GM12878 (cell line): Measurements from ENCODE around the gene HSD17B1.

ENCODE experiments used
- CTCF ChIP-seq, 3 experiments: IDR thresholded peaks in 2 of 3; conservative IDR thresholded peaks in 1 of 3; 2 replicates each; pipeline ENCODE4 v1.5.1; 2011; ENCODE audit warnings: low read depth in 3 of 3, low read length in 3 of 3, mild to moderate bottlenecking in 3 of 3, control low read depth in 2 of 3, moderate library complexity in 2 of 3, inconsistent platforms in 1 of 3, mixed read lengths in 1 of 3; ENCODE audit not compliant: control insufficient read depth in 2 of 3, insufficient read depth in 1 of 3; ENCODE audit errors: extremely low read depth in 1 of 3
- NKRF ChIP-seq: fragments of 450-650 bp; conservative IDR thresholded peaks from 2 replicates; pipeline ENCODE4 v1.6.1; 2017; ENCODE audit warnings: mild to moderate bottlenecking, moderate library complexity
- POLR2A ChIP-seq: IDR thresholded peaks from 2 replicates; pipeline ENCODE4 v1.6.1; 2011; ENCODE audit warnings: low read depth, mild to moderate bottlenecking, low read length
- RCOR1 ChIP-seq: conservative IDR thresholded peaks from 2 replicates; pipeline ENCODE4 v1.6.1; 2012; ENCODE audit warnings: low read depth, low read length, improper control_type of control experiment
- REST ChIP-seq: IDR thresholded peaks from 2 replicates; pipeline ENCODE4 v1.6.1; 2012; ENCODE audit warnings: mild to moderate bottlenecking, low read depth, low read length

- no peak for TF ChIP-seq NKRF
- no peak for TF ChIP-seq REST
- no peak for TF ChIP-seq POLR2A
- no peak for TF ChIP-seq CTCF (IDR thresholded peaks at IDR 0.05 in 2 of 3, conservative IDR thresholded peaks at IDR 0.05 in 1 of 3; ENCODE audit: control insufficient read depth in 2 of 3, extremely low read depth in 1 of 3, insufficient read depth in 1 of 3, low read depth in 3 of 3, low read length in 3 of 3)
- TF ChIP-seq RCOR1: no peak
Observed at GRCh38 chr17:42581744-42582270, 29.1 kb downstream of the HSD17B1 start.
